Eye (tissue), 1 donor: ENCODE measurements around the gene OASL.
"Not testable (repeated sequence)": the region's sequence is repeated elsewhere in the genome, so short reads cannot be mapped to it uniquely, and the experiment has no call there.

Source experiments
- DNase-seq: peaks from one replicate; pipeline ENCODE4 v3.0.0-alpha.2; 2015

The OASL gene

GRCh38 chr12:121038861-121039668 lies at the start of gene OASL:
OASL (minus strand) TSS chr12:121039246; CDS start chr12:121038971, 275 bp downstream.
- no peak for DNase-seq

GRCh38 chr12:121088195-121088585 lies 49.1 kb upstream of the OASL start:
- DNase-seq, result no peak

GRCh38 chr12:121087467-121088194 lies 48.6 kb upstream of the OASL start:
- no peak for DNase-seq

GRCh38 chr12:121086781-121087295 lies 47.8 kb upstream of the OASL start:
- DNase-seq, result peak; percentile 20

GRCh38 chr12:121085506-121086353 lies 46.7 kb upstream of the OASL start:
- no peak for DNase-seq

GRCh38 chr12:121085069-121085468 lies 46.0 kb upstream of the OASL start:
- no peak for DNase-seq

- no peak for DNase-seq
Measured at GRCh38 chr12:121084229-121084628, 45.2 kb upstream of the OASL start.

- DNase-seq, result no peak
Measured at GRCh38 chr12:121080909-121081308, 41.9 kb upstream of the OASL start.

GRCh38 chr12:121079736-121080272 lies 40.8 kb upstream of the OASL start:
- no peak for DNase-seq

GRCh38 chr12:121077440-121077839 lies 38.4 kb upstream of the OASL start:
- not testable (repeated sequence) for DNase-seq

GRCh38 chr12:121075911-121076310 lies 36.9 kb upstream of the OASL start:
- not testable (repeated sequence) for DNase-seq

GRCh38 chr12:121072147-121072546 lies 33.1 kb upstream of the OASL start:
- no peak for DNase-seq

GRCh38 chr12:121069206-121069605 lies 30.2 kb upstream of the OASL start:
- no peak for DNase-seq

- DNase-seq, result no peak
Measured at GRCh38 chr12:121065345-121065744, 26.3 kb upstream of the OASL start.

- DNase-seq, result not testable (repeated sequence)
Measured at GRCh38 chr12:121064586-121064985, 25.5 kb upstream of the OASL start.

- no peak for DNase-seq
Measured at GRCh38 chr12:121064116-121064515, 25.1 kb upstream of the OASL start.

GRCh38 chr12:121062391-121063045 lies 23.5 kb upstream of the OASL start:
- no peak for DNase-seq

- peak; percentile 12 for DNase-seq
Measured at GRCh38 chr12:121061831-121062230, 22.8 kb upstream of the OASL start.

- peak; percentile 60 for DNase-seq
Measured at GRCh38 chr12:121060149-121061001, 21.3 kb upstream of the OASL start.

- no peak for DNase-seq
Measured at GRCh38 chr12:121059031-121059898, 20.2 kb upstream of the OASL start.
